ENCODE results near the gene ADRA2B.

The ADRA2B gene

DNA sequence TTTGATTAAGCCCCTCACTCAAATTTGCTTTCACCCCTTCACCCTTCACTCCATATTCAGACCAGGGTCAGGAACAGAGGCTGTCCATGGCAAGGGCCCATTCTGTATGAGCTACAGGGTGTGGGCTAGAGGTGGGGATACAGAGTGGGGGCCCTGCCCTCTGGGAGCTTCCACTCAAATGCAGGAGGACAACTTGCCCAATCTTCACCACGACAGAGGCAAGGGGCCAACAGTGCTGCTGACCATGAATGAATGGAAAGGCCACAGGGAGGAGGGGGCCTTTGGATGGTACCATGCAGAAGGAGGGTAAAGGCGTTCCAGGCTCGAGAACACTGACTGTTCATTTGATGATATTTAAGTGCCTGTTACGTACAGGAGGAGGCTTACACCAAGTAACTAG, 22.8 kb downstream of the ADRA2B start:
- no peaks in the 10 kb centered on the region for H3K27me3 ChIP-seq (ENCODE audit: insufficient read depth, insufficient read length)
- H3K4me1 ChIP-seq (ENCODE audit: insufficient read depth, insufficient read length), result peaks cover 28% of the 10 kb centered on the region
- H3K9me3 ChIP-seq (ENCODE audit: insufficient read depth, low read length), result peaks cover 13% of the 10 kb centered on the region
- H3K4me3 ChIP-seq (ENCODE audit: insufficient read length, low read depth), result no peak overlapping the region
- H3K36me3 ChIP-seq (ENCODE audit: insufficient read depth, insufficient read length, low read length), result no peaks in the 10 kb centered on the region
- no peak overlapping the region for H3K9ac ChIP-seq (ENCODE audit: insufficient read length, low read depth)
- TF ChIP-seq SUZ12 (IDR thresholded peaks at IDR 0.05; ENCODE audit: extremely low read depth, insufficient read depth, insufficient read length) (no peak), ZNF274 (IDR thresholded peaks at IDR 0.05; ENCODE audit: low read depth, low read length) (no peak), YY1 (IDR thresholded peaks at IDR 0.05; ENCODE audit: insufficient read depth, insufficient read length) (no peak)
- DNase-seq (ENCODE audit: low read depth, low spot score), result no peak

DNA sequence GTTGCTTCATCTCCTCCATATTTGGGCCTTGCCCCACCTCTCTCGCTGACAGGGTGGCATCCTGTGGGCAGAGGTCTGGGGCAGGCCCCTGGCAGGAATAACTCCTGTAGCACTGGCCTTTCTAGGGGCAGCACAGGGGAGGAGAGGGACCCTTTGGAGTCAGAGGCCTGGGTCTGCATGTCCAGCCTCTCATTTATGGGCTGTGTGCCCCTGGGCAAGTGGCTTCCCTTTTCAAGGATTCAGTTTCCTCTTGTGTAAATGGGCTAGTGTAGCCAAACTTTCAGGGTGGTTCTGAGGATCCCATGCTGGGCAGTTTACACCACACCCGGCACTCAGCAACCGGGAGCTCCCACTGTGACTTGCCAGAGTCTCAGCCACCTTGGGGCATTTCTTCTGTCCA, 23.4 kb downstream of the ADRA2B start:
- Histone ChIP-seq H3K4me1 (ENCODE audit: insufficient read depth, insufficient read length) (peaks cover 28% of the 10 kb centered on the region), H3K9me3 (ENCODE audit: insufficient read depth, low read length) (peaks cover 13% of the 10 kb centered on the region), H3K9ac (ENCODE audit: insufficient read length, low read depth) (no peak overlapping the region), H3K36me3 (ENCODE audit: insufficient read depth, insufficient read length, low read length) (no peaks in the 10 kb centered on the region), H3K27me3 (ENCODE audit: insufficient read depth, insufficient read length) (no peaks in the 10 kb centered on the region), H3K4me3 (ENCODE audit: insufficient read length, low read depth) (no peak overlapping the region)
- TF ChIP-seq SUZ12 (IDR thresholded peaks at IDR 0.05; ENCODE audit: extremely low read depth, insufficient read depth, insufficient read length) (no peak), ZNF274 (IDR thresholded peaks at IDR 0.05; ENCODE audit: low read depth, low read length) (no peak), YY1 (IDR thresholded peaks at IDR 0.05; ENCODE audit: insufficient read depth, insufficient read length) (no peak)
- no peak for DNase-seq (ENCODE audit: low read depth, low spot score)

DNA sequence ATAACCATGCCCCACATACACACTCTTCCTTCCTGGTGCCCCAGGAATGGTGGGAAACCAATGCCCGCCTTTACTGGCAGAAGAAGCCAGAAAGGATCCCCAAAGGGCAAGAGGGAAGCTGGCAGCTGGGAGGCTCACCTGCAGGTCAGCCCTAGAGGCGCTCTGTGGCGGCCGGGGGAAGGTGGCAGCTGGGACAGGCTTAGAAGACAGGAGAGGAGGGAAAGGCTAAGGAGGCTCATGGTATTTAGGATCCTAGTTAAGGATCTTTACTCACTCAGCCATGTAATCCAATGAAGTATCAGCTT, 23.8 kb downstream of the ADRA2B start:
- H3K4me1 ChIP-seq (ENCODE audit: insufficient read depth, insufficient read length), result peaks cover 28% of the 10 kb centered on the region
- no peak for DNase-seq (ENCODE audit: low read depth, low spot score)
- H3K9ac ChIP-seq (ENCODE audit: insufficient read length, low read depth), result no peak overlapping the region
- H3K36me3 ChIP-seq (ENCODE audit: insufficient read depth, insufficient read length, low read length), result no peaks in the 10 kb centered on the region
- peaks cover 13% of the 10 kb centered on the region for H3K9me3 ChIP-seq (ENCODE audit: insufficient read depth, low read length)
- no peak overlapping the region for H3K4me3 ChIP-seq (ENCODE audit: insufficient read length, low read depth)
- TF ChIP-seq YY1 (IDR thresholded peaks at IDR 0.05; ENCODE audit: insufficient read depth, insufficient read length), result no peak
- no peak for TF ChIP-seq ZNF274 (IDR thresholded peaks at IDR 0.05; ENCODE audit: low read depth, low read length)
- no peak for TF ChIP-seq SUZ12 (IDR thresholded peaks at IDR 0.05; ENCODE audit: extremely low read depth, insufficient read depth, insufficient read length)
- H3K27me3 ChIP-seq (ENCODE audit: insufficient read depth, insufficient read length), result no peaks in the 10 kb centered on the region

DNA sequence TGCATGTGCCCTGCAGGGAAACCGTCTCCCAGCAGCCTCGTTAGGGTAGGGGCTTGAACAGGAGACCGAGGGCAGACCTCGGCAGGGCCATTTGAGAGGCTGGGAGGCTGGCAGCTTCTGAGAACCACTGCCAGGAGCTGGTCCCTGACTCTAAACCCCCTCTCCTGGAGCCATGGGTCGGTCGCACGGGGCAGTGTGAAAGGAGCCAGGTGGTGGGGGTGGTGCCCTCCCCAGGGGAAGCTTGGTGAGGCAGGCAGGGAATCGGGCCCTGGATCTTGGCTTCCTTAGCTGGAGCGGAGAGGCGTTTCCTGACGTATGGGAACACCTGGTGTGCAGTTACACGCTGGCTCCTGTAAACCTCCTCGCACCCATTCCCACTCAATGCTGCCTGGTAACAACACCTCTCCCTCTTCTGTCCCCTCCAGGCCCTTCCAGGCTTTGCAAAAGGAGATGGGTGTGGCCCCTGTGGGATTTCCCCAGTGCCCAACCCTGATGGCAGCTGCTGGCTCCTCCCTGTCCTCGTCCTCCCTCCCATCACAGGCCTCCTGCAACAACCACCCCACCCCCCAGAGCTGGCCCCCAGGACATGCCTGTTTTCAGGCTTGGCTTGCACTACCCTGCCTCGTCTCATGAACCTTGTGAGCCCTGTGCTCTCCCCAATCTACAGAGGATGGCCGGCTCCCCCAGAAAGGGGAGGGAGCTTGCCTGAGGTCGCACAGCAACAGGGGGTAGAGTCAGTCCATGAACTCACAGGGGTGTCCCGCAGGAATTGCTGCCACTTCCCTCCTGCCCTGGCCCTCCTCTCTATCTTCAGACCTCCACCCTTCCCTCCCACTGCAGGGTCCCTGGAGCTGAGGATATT, 24.4 kb downstream of the ADRA2B start:
- Histone ChIP-seq H3K4me1 (ENCODE audit: insufficient read depth, insufficient read length) (peaks cover 28% of the 10 kb centered on the region), H3K4me3 (ENCODE audit: insufficient read length, low read depth) (no peak overlapping the region), H3K27me3 (ENCODE audit: insufficient read depth, insufficient read length) (no peaks in the 10 kb centered on the region), H3K9me3 (ENCODE audit: insufficient read depth, low read length) (peaks cover 16% of the 10 kb centered on the region), H3K36me3 (ENCODE audit: insufficient read depth, insufficient read length, low read length) (no peaks in the 10 kb centered on the region), H3K9ac (ENCODE audit: insufficient read length, low read depth) (peak overlapping the region; percentile 43)
- TF ChIP-seq YY1 (IDR thresholded peaks at IDR 0.05; ENCODE audit: insufficient read depth, insufficient read length) (no peak), SUZ12 (IDR thresholded peaks at IDR 0.05; ENCODE audit: extremely low read depth, insufficient read depth, insufficient read length) (no peak), ZNF274 (IDR thresholded peaks at IDR 0.05; ENCODE audit: low read depth, low read length) (no peak)
- DNase-seq (ENCODE audit: low read depth, low spot score), result no peak

DNA sequence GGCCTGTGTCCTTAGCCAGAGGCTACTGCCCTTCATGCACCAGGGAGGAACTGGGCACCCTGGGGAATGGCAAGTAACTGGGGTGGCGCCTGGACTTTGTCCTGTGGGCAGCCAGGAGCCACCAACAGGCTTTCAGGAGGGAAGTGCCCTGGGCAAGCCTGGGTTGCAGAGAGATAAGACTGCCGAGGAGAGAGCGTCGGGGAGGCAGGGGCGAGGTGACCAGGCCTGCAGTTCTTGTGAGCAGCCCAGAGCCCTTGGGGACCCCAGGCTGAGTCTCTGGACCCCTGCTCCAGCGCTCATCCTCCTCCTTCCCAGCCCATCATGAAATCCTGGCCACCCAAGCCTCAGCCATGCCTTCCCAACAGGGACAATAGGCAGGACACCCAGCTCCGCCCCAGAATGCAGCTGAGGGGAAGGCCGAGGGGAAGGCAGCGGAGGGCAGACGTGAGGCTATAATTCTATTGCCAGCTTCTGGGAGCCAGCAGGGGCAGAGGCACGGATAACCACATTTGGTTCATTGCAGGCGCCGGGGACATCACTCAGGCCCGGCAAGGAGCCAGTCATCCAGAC, 25.1 kb downstream of the ADRA2B start:
- peak overlapping the region; percentile 43 for H3K9ac ChIP-seq (ENCODE audit: insufficient read length, low read depth)
- no peak for DNase-seq (ENCODE audit: low read depth, low spot score)

DNA sequence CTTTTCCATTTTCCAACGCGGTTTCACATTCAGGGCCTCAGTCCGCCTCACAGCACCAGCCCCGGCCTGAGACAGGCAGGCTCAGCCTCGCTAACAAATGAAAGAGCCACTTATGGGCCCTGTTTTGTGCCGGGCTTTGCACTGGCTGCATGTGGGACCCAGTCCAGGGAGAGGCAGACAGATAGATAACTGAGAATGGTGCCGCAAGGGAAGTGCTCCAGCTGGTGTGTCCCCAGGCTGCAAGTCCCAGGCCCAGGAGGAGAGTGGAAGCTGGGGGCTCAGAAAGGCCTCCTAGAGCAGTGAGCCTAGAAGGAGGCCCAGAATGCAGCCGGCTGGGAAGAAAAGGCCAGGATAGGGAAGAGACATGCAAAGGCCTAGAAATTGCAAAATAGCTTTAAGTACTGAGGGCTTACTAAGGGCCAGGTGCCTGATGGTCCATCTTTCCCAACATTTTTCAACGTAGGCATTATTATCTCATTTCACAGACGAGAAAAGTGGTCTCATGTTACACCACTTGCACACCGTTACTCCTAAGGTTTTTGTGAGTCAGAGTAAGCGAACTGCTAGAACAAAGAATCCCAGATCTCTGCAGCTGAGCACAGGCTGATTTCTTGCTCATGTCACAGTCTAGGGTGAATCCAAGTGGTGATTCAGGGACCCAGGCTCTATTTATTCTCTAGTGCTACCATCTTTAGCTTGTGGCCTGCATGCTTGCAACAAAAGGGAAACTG, 26.0 kb downstream of the ADRA2B start:
- Histone ChIP-seq H3K9ac (ENCODE audit: insufficient read length, low read depth) (peak overlapping the region; percentile 1), H3K27me3 (ENCODE audit: insufficient read depth, insufficient read length) (no peaks in the 10 kb centered on the region), H3K36me3 (ENCODE audit: insufficient read depth, insufficient read length, low read length) (no peaks in the 10 kb centered on the region), H3K9me3 (ENCODE audit: insufficient read depth, low read length) (peaks cover 22% of the 10 kb centered on the region), H3K4me1 (ENCODE audit: insufficient read depth, insufficient read length) (peaks cover 28% of the 10 kb centered on the region), H3K4me3 (ENCODE audit: insufficient read length, low read depth) (no peak overlapping the region)
- TF ChIP-seq ZNF274 (IDR thresholded peaks at IDR 0.05; ENCODE audit: low read depth, low read length) (no peak), YY1 (IDR thresholded peaks at IDR 0.05; ENCODE audit: insufficient read depth, insufficient read length) (no peak), SUZ12 (IDR thresholded peaks at IDR 0.05; ENCODE audit: extremely low read depth, insufficient read depth, insufficient read length) (no peak)
- DNase-seq (ENCODE audit: low read depth, low spot score), result no peak

More for the DNA sequence above, 25.1 kb downstream of the ADRA2B start:
- peaks cover 28% of the 10 kb centered on the region for H3K4me1 ChIP-seq (ENCODE audit: insufficient read depth, insufficient read length)
- H3K36me3 ChIP-seq (ENCODE audit: insufficient read depth, insufficient read length, low read length), result no peaks in the 10 kb centered on the region
- TF ChIP-seq SUZ12 (IDR thresholded peaks at IDR 0.05; ENCODE audit: extremely low read depth, insufficient read depth, insufficient read length), result no peak
- TF ChIP-seq YY1 (IDR thresholded peaks at IDR 0.05; ENCODE audit: insufficient read depth, insufficient read length), result no peak
- TF ChIP-seq ZNF274 (IDR thresholded peaks at IDR 0.05; ENCODE audit: low read depth, low read length), result no peak
- H3K4me3 ChIP-seq (ENCODE audit: insufficient read length, low read depth), result no peak overlapping the region
- peaks cover 22% of the 10 kb centered on the region for H3K9me3 ChIP-seq (ENCODE audit: insufficient read depth, low read length)
- no peaks in the 10 kb centered on the region for H3K27me3 ChIP-seq (ENCODE audit: insufficient read depth, insufficient read length)

Data from NT2/D1 (cell line).